B cell (primary cell): ENCODE data around the gene HTR3A. TPM values are rescaled to one million over a fixed set of nuclear protein-coding genes. Genes with fewer than 3 reads are reported as not detected.

Experiments
- ATAC-seq: fragments of 200-7000 bp; cut with Tn5 transposase; one replicate; pipeline ENCODE4 v1.10.0; 2021; ENCODE audit warnings: low read depth, mild to moderate bottlenecking, moderate number of reproducible peaks, moderate library complexity
- CTCF ChIA-PET: fragments of 350-600 bp; sonication (Branson Sonifier 250); formaldehyde crosslinking; loops from one replicate; lab custom pipeline; 2021; ENCODE audit warnings: antibody characterized with exemption, inconsistent platforms; lab: Charles Lee
- POLR2A ChIA-PET: fragments of 350-600 bp; sonication (Branson Sonifier 250); formaldehyde crosslinking; loops from one replicate; lab custom pipeline; 2021; ENCODE audit warnings: antibody characterized with exemption; lab: Charles Lee
- DNase-seq: peaks from one replicate; pipeline ENCODE4 v3.0.0; 2013
- H2AFZ ChIP-seq: 2 replicates; pipeline ENCODE4 v1.6.1; 2012; ENCODE audit warnings: mild to moderate bottlenecking, low read depth, low read length; ENCODE audit not compliant: insufficient read depth, poor library complexity, severe bottlenecking
- H3K27ac ChIP-seq, 2 donors: 1 replicate in 1 of 2; 2 replicates in 1 of 2; pipeline ENCODE4 v1.5.1; 2012 to 2013; ENCODE audit warnings: low read length in 2 of 2, mild to moderate bottlenecking in 2 of 2, moderate library complexity in 1 of 2
- H3K27me3 ChIP-seq, 4 experiments: fragments of 200-600 bp in 1 of 4; sonication (generic) in 1 of 4; replicated peaks in 1 of 4; 1 replicate in 2 of 4; 2 replicates in 2 of 4; pipeline versions ENCODE4 v1.6.1 to v1.7.0; 2013 to 2016; ENCODE audit warnings: low read length in 3 of 4, mild to moderate bottlenecking in 2 of 4, mixed read lengths in 1 of 4, moderate library complexity in 1 of 4; ENCODE audit not compliant: insufficient read depth in 4 of 4, control insufficient read depth in 3 of 4; ENCODE audit errors: control extremely low read depth in 1 of 4
- H3K36me3 ChIP-seq, 2 experiments: replicated peaks in 1 of 2; 1 replicate in 1 of 2; 2 replicates in 1 of 2; pipeline versions ENCODE4 v1.6.1 to v1.7.1; 2013; ENCODE audit warnings: low read length in 1 of 2; ENCODE audit not compliant: insufficient read depth in 2 of 2, control insufficient read depth in 1 of 2; ENCODE audit errors: control extremely low read depth in 1 of 2, extremely low read depth in 1 of 2
- H3K4me1 ChIP-seq, 2 donors: fragments of 200-600 bp in 1 of 2; sonication (generic) in 1 of 2; 1 replicate in 1 of 2; 2 replicates in 1 of 2; pipeline versions ENCODE4 v1.5.1 to v1.6.1; 2013 to 2017; ENCODE audit warnings: low read length in 2 of 2; ENCODE audit not compliant: control insufficient read depth in 2 of 2, insufficient read depth in 2 of 2
- H3K4me2 ChIP-seq: replicated peaks from 2 replicates; pipeline ENCODE3; 2012; ENCODE audit warnings: mild to moderate bottlenecking, low read depth, low read length; ENCODE audit not compliant: poor library complexity, severe bottlenecking
- H3K4me3 ChIP-seq, 5 experiments: fragments of 200-600 bp in 1 of 5; sonication (generic) in 1 of 5; 1 replicate in 3 of 5; 2 replicates in 2 of 5; pipeline versions ENCODE4 v1.5.1 to v1.7.0; 2011 to 2016; ENCODE audit warnings: low read length in 4 of 5, mild to moderate bottlenecking in 4 of 5, low read depth in 2 of 5, control low read depth in 1 of 5, moderate library complexity in 1 of 5; ENCODE audit not compliant: insufficient read depth in 1 of 5; ENCODE audit errors: control extremely low read depth in 1 of 5, extremely low read depth in 1 of 5
- H3K79me2 ChIP-seq: fragments of 200-600 bp; sonication (generic); one replicate; pipeline ENCODE4 v1.6.0; 2016; ENCODE audit warnings: low read length; ENCODE audit not compliant: control insufficient read depth, insufficient read depth
- H3K9ac ChIP-seq: fragments of 200-600 bp; sonication (generic); 2 replicates; pipeline ENCODE4 v1.6.1; 2017; ENCODE audit warnings: mild to moderate bottlenecking, low read length, moderate library complexity
- H3K9me3 ChIP-seq, 3 donors: one replicate each; pipeline versions ENCODE4 v1.6.1 to v1.7.1; 2013; ENCODE audit warnings: low read length in 2 of 3; ENCODE audit not compliant: control insufficient read depth in 2 of 3, insufficient read depth in 1 of 3; ENCODE audit errors: control extremely low read depth in 1 of 3
- H4K20me1 ChIP-seq: 2 replicates; pipeline ENCODE4 v1.6.0; 2012; ENCODE audit warnings: mild to moderate bottlenecking, low read length; ENCODE audit not compliant: insufficient read depth, control insufficient read depth, poor library complexity, severe bottlenecking
- H3K27ac Mint-ChIP-seq: one replicate; pipeline ENCODE4 v1.8.0; 2021; ENCODE audit warnings: mixed read lengths
- H3K27me3 Mint-ChIP-seq: one replicate; pipeline ENCODE4 v1.8.0; 2021; ENCODE audit warnings: mixed read lengths
- H3K4me1 Mint-ChIP-seq: one replicate; pipeline ENCODE4 v1.8.0; 2021; ENCODE audit warnings: mixed read lengths
- H3K4me3 Mint-ChIP-seq: one replicate; pipeline ENCODE4 v1.8.0; 2021; ENCODE audit warnings: mixed read lengths
- H3K9me3 Mint-ChIP-seq: one replicate; pipeline ENCODE4 v1.8.0; 2022; ENCODE audit warnings: mixed read lengths; ENCODE audit not compliant: insufficient read depth
- CTCF ChIP-seq: fragments of 200-600 bp; IDR thresholded peaks from one replicate; pipeline ENCODE4 v1.8.0; 2022; ENCODE audit warnings: antibody characterized with exemption, mild to moderate bottlenecking
- EZH2 ChIP-seq: IDR thresholded peaks from 2 replicates; pipeline ENCODE4 v1.6.1; 2012; ENCODE audit warnings: borderline replicate concordance, low read depth, mild to moderate bottlenecking, moderate library complexity, low read length; ENCODE audit not compliant: insufficient read depth, poor library complexity, severe bottlenecking
- WGBS: methylation state at CpG from one replicate; pipeline ENCODE4 v1.1.5; 2013; ENCODE audit warnings: missing lambda C conversion rate; ENCODE audit not compliant: insufficient coverage; 5-methylcytosine and 5-hydroxymethylcytosine counted together
- intact Hi-C: fragments of 100-400 bp; cut with micrococcal nuclease; formaldehyde crosslinking; loops from one replicate; pipeline ENCODE4 v1.10.0; 2022
- polyA plus RNA-seq: library from polyadenylated mRNA; depleted of rRNA; stranded (reverse); fragments of >200 nt; gene quantifications from 2 replicates; pipeline ENCODE4 v1.2.3, GENCODE V29; 2012
- total RNA-seq, 2 donors: library from RNA; stranded (reverse); fragments of 120-200 nt in 1 of 2; gene quantifications; 1 replicate in 1 of 2; 2 replicates in 1 of 2; pipeline versions ENCODE4 v1.2.3 to v1.2.4, GENCODE V29; 2013 to 2022

The HTR3A gene
- total and polyA plus RNA-seq, 2 donors (not counting 1 experiment from before 2014, with no cell fraction given) = 8.1 to 16.1 TPM

GRCh38 chr11:114001416-114001815 lies 26.5 kb downstream of the HTR3A start:
- Histone ChIP-seq H3K27ac (no peak overlapping the region), H3K79me2 (no peaks in the 10 kb centered on the region), H3K9ac (no peak overlapping the region), H3K4me3 (no peak overlapping the region), H2AFZ (no peak overlapping the region), H3K36me3 (no peaks in the 10 kb centered on the region), H3K4me1 (no peaks in the 10 kb centered on the region), H3K9me3 (no peaks in the 10 kb centered on the region), H3K4me2 (no peak overlapping the region), H3K27me3 (peaks cover 0 to 5% (median 1%) of the 10 kb centered on the region in 4 experiments), H4K20me1 (no peaks in the 10 kb centered on the region)
- peaks cover 24% of the 10 kb centered on the region for H3K27me3 Mint-ChIP-seq
- no peak overlapping the region for H3K27ac Mint-ChIP-seq
- TF ChIP-seq EZH2 (no peak), CTCF (no peak)
- H3K9me3 Mint-ChIP-seq = no peaks in the 10 kb centered on the region
- ATAC-seq (no peak), DNase-seq (no peak)
- ChIA-PET POLR2A (interaction anchor here (0.7 kb wide), 1 partner anchor 13 kb away, joined by 3 read pairs; no protein-coding TSS in a partner anchor), CTCF (interaction anchor here (1.6 to 19.6 kb wide), 2 partner anchors 106 to 260 kb away, joined by 3 to 592 read pairs; no protein-coding TSS in a partner anchor)
- WGBS = 70% methylated on average over 2 of the region's 3 CpGs
- no peaks in the 10 kb centered on the region for H3K4me1 Mint-ChIP-seq
- intact Hi-C loops = no loop called here
- H3K4me3 Mint-ChIP-seq = no peak overlapping the region

GRCh38 chr11:114008331-114008730 lies 33.4 kb downstream of the HTR3A start:
- Mint-ChIP-seq H3K27ac (no peak overlapping the region), H3K9me3 (no peaks in the 10 kb centered on the region), H3K4me3 (no peak overlapping the region), H3K4me1 (no peaks in the 10 kb centered on the region), H3K27me3 (peaks cover 39% of the 10 kb centered on the region)
- Histone ChIP-seq H3K9me3 (no peaks in the 10 kb centered on the region), H3K4me1 (no peaks in the 10 kb centered on the region), H3K4me2 (no peak overlapping the region), H4K20me1 (no peaks in the 10 kb centered on the region), H3K9ac (no peak overlapping the region), H3K4me3 (no peak overlapping the region), H3K27me3 (peaks cover 0 to 12% (median 0%) of the 10 kb centered on the region in 4 experiments), H2AFZ (no peak overlapping the region), H3K36me3 (no peaks in the 10 kb centered on the region), H3K27ac (no peak overlapping the region), H3K79me2 (no peaks in the 10 kb centered on the region)
- no peak for ATAC-seq
- POLR2A ChIA-PET = no interaction called here
- no peak for DNase-seq
- no peak for TF ChIP-seq CTCF
- no peak for TF ChIP-seq EZH2
- CTCF ChIA-PET = interaction anchor here (0.7 to 1.7 kb wide), 2 partner anchors 12 to 15 kb away, joined by 3 to 5 read pairs; no protein-coding TSS in a partner anchor
- 54% methylated on average over 3 of the region's 4 CpGs for WGBS
- intact Hi-C loops = no loop called here
